HG02870 (cell line): ENCODE measurements around the gene ENGASE.
"Not testable (repeated sequence)": the region's sequence is repeated elsewhere in the genome, so short reads cannot be mapped to it uniquely, and the experiment has no call there.

Source experiments
- ATAC-seq: cut with Tn5 transposase; IDR thresholded peaks from one replicate; pipeline ENCODE4 v1.9.1; 2021; ENCODE audit warnings: mild to moderate bottlenecking, moderate library complexity; ENCODE audit not compliant: unreplicated experiment

Gene ENGASE

DNA sequence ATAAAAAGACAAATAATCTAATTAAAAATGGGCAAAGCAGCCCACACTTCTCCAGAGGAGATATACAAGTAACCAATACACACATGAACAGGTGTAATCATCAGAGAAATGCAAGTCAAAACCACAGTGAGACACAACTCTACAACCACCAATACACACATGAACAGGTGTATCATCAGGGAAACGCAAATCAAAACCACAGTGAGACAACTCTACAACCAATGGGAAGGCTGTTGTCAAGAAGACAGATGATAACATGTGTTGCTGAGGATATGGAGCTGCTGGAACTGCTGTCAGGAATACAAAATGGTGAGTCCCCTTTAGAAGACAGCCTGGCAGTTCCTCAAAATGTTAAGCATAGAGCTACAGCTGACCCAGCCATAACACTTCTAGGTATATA, 22.5 kb upstream of the ENGASE start:
- ATAC-seq = no peak

DNA sequence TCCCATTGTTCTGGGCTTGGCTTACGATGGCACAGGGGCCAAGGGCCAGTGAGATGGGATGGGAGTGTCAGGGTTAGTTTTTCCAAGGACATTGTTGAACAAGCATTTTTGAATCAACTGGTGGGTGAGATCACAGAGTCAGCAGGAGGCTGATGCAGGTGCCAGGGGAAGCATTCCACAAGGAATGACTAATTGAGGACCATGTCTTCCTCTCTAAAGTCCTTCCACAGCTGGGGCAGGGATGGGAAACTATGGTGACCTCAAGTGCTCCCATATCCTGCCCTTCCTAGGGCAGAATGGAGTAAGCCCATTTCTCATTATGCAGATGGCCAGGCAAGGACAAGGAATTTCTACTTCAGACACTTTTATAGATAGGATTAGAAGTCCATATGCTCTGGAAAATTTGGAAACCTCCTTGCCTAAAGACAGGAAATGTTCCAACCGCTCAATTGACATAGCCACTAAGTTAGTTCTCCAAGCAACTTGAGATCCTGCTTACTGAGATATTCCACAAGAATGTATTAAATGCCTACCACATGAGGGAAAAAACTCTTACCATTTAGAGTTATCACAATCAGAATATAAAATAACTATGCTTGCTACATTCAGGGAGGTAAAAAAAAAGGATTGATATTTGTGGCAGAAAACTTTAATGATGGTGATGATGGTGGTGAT, 21.2 kb upstream of the ENGASE start:
- no peak for ATAC-seq

- no peak for ATAC-seq
These were observed 20.2 kb upstream of the ENGASE start for GRCh38 chr17:79054200-79054960.

- no peak for ATAC-seq
These were observed 19.4 kb upstream of the ENGASE start for GRCh38 chr17:79055197-79055596.

DNA sequence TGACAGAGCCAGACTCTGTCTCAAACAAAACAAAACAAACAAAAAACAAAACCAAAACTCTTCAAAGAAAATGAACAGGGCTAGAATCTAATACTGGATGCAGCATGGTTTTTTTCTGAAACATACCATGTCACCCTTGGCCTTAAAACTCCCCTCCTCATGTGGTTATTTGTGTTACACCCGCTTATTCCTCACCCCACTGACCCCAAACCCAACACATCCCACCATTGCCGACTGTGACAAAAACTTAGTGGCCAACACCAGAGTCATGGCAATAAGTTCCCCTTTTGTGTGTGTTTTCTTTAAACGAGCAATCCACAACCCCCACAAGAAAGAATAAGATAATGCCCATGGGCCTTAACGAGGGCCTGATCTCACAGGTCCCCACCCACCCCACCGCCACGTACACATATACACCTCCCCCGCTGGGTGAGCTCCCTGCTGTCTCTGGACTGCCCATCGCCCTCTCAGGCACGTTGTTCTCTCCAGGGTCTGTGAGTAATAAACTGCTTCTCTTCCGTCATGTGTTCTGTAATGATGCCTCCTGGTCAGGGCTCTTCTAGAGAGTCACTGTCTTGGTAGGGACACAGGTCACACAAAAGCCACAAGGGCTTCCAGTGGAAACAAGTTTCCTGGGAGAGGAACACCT, 16.8 kb upstream of the ENGASE start:
- ATAC-seq = no peak

GRCh38 chr17:79062691-79063090, 11.9 kb upstream of the ENGASE start:
- no peak for ATAC-seq

DNA sequence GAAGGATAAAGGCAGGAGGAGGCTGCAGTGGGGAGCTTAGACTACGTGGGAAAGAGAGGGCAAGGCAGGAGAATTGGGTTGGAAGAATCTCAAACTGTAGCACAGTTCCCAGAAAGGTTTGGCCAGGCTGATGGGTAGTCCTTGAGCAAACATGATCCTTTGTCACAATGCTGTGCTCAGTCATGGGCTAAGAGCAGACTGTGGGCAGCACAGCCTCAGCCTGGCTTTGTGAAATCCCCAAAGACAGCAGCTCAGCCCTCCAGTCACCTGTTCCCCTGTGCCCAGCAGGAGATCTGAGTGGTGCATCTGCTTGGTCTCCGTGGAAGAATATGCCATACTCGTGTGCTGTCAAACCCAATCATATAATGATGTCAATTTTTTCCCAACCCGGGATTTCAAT, 10.6 kb upstream of the ENGASE start:
- ATAC-seq = no peak

DNA sequence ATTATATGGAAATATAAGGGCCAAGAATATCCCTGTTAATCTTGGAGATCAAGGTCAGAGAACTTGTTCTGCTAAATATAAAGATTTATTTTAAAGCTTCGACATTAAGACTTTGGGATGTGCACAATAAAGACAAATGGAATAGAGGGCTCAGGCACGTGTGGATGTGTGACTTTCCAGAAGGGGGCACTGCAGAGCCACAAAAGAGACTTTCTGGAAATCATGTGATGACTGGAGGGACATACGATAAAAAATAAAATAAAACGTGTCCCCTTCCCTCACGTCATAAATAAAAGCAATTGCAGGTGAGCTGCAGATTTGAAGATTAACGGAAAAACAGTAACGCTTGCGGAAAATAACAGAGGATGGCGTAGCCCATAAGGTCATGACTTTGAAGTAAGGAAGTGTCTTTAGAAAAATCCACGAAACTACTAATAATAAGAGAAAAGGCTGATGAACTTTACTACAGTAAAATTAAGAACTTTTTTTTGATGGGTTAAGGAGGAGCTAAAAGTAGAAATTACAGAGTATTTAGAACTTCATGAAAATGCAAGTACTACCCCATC, 9.4 kb upstream of the ENGASE start:
- ATAC-seq = no peak

- ATAC-seq = no peak
These were observed 7.7 kb upstream of the ENGASE start for GRCh38 chr17:79066963-79067362.

- ATAC-seq = no peak
These were observed 4.3 kb upstream of the ENGASE start for GRCh38 chr17:79070266-79070880.

DNA sequence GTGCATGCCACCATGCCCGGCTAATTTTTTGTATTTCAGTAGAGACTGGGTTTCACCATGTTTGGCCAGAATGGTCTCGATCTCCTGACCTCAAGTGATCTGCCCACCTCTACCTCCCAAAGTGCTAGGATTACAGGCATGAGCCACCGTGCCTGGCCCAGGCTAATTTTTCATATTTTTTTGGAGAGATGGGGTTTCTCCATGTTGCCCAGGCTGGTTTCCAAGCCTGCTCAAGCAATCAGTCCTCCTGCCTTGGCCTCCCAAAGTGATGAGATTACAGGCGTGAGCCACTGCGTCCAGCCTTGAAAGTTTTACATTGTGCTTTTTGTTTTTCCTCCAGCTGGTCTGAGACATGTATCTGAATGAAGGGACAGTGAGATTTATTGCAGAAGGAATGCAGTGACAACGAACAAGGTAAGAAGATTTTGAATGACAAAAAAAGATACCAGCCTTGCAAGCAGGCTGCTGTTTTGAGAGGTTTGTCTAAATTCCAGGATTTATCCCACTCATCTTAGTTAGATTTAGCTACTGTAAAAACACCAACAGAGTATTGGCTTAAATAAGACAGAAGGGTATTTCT, 3.4 kb upstream of the ENGASE start:
- ATAC-seq = no peak

DNA sequence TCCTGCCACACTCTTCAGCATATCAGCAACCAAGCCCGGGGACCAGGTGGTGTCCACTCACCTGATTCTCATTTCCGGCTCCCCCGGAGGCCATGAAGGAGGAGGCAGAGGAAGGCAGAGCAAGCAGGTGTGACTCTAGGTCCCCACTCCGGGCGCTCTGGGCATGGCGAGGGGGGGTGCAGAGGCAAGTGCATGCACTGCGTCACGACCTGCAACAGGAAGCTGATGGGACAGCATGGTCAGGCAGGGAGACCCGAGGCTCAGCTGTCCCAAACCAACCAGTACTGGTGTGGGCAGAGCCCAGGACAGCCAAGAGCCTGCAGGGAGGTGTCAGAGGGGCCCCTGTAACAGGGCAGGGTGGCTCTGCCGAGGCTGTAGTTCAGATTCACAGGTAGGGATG, 2.1 kb upstream of the ENGASE start:
- ATAC-seq = no peak

- no peak for ATAC-seq
These were observed 1.5 kb upstream of the ENGASE start for GRCh38 chr17:79073016-79073705.

DNA sequence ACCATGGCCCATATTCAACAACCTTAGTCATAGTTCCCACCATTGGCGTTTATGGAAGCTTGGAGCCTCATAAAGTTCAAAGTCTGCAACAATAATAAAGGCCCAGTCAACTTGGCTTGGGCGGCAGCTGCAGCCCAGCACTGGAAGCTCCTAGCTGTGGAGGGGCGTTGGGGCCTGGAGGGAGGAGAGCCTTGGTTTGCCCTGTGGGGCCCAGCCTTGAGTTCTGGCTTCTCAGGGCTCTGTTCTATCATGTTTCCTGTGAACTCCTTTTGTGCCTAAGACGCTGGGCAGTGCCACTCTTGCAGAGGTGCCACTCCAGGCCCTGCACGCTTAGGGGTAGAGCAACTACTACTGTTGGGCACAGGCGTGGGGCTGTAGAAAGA, 927 bp upstream of the ENGASE start:
- ATAC-seq = no peak

- ATAC-seq = not testable (repeated sequence)
These were observed 439 bp upstream of the ENGASE start for GRCh38 chr17:79074121-79074648.

DNA sequence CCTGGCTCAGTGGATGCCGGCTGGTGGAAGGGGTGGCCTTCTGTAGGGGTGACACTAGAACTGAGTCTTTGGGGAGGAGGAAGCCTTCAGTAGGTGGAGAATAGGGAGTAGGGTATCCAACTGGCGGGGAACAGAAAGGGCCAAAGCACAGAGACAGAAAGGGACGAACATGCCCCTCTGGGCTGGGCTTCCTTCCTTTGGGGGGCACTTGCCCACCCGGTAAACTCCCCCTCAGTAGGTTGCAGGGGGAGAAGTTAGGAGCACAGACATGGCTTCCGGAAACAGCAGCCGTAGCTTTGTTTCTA, 774 bp downstream of the ENGASE start:
- peak; percentile 18 for ATAC-seq

GRCh38 chr17:79075861-79076406, 1.3 kb downstream of the ENGASE start:
- ATAC-seq = no peak

DNA sequence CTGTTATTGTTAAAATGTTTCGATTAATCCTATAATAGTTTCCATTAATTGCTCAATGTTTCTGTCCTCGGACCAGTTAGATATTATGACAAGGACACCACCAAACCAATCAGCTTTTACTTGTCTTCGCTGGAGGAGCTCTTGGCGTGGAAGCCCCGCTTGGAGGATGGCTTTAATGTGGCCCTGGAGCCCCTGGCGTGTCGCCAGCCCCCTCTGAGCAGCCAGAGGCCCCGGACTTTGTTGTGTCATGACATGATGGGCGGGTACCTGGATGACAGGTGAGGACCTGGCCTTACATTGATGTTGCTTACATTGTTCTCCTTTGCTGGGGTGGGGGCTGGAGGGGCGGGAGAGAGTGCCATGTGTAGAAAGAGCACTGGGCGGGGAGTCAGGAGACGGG, 3.0 kb downstream of the ENGASE start:
- no peak for ATAC-seq

- no peak for ATAC-seq
These were observed 4.0 kb downstream of the ENGASE start for GRCh38 chr17:79078476-79079190.
